ENCODE measurements around the gene IDI2. TPM values are rescaled to one million over a fixed set of nuclear protein-coding genes. Genes with fewer than 3 reads are reported as not detected.

IDI2 gene
- total and polyA plus RNA-seq, 2 experiments from 2014 or later = not detected

- H3K9me3 ChIP-seq (ENCODE audit: low read depth) = no peaks in the 10 kb centered on the region
- no peak for TF ChIP-seq CTCF (IDR thresholded peaks at IDR 0.05; ENCODE audit: low read depth, low read length)
- H3K27ac ChIP-seq = no peak overlapping the region
- H3K4me1 ChIP-seq (ENCODE audit: low read depth) = no peaks in the 10 kb centered on the region
- H3K4me3 ChIP-seq = no peak overlapping the region
- no peaks in the 10 kb centered on the region for H3K27me3 ChIP-seq
- H3K36me3 ChIP-seq = no peaks in the 10 kb centered on the region
- DNase-seq (ENCODE audit: low read depth in 1 of 2, low spot score in 1 of 2) = no peak
These were observed 919 bp upstream of the IDI2 start for GRCh38 chr10:1026578-1026977.

GRCh38 chr10:1024103-1024502 lies 1.6 kb downstream of the IDI2 start:
- no peak for DNase-seq (ENCODE audit: low read depth in 1 of 2, low spot score in 1 of 2)
- peaks cover 2% of the 10 kb centered on the region for H3K36me3 ChIP-seq
- no peak overlapping the region for H3K27ac ChIP-seq
- H3K4me1 ChIP-seq (ENCODE audit: low read depth) = no peaks in the 10 kb centered on the region
- H3K4me3 ChIP-seq = no peak overlapping the region
- no peaks in the 10 kb centered on the region for H3K27me3 ChIP-seq
- TF ChIP-seq CTCF (IDR thresholded peaks at IDR 0.05; ENCODE audit: low read depth, low read length) = no peak
- no peaks in the 10 kb centered on the region for H3K9me3 ChIP-seq (ENCODE audit: low read depth)

- no peak for DNase-seq (ENCODE audit: low read depth in 1 of 2, low spot score in 1 of 2)
- H3K36me3 ChIP-seq = peaks cover 15% of the 10 kb centered on the region
- no peak for TF ChIP-seq CTCF (IDR thresholded peaks at IDR 0.05; ENCODE audit: low read depth, low read length)
- H3K9me3 ChIP-seq (ENCODE audit: low read depth) = no peaks in the 10 kb centered on the region
- H3K4me1 ChIP-seq (ENCODE audit: low read depth) = no peaks in the 10 kb centered on the region
- H3K27ac ChIP-seq = no peak overlapping the region
- H3K27me3 ChIP-seq = no peaks in the 10 kb centered on the region
- H3K4me3 ChIP-seq = no peak overlapping the region
These were observed 3.2 kb downstream of the IDI2 start for GRCh38 chr10:1022413-1022812.

GRCh38 chr10:1020958-1021357 lies 4.7 kb downstream of the IDI2 start:
- peaks cover 28% of the 10 kb centered on the region for H3K36me3 ChIP-seq
- no peak for TF ChIP-seq CTCF (IDR thresholded peaks at IDR 0.05; ENCODE audit: low read depth, low read length)
- H3K27ac ChIP-seq = no peak overlapping the region
- no peaks in the 10 kb centered on the region for H3K27me3 ChIP-seq
- DNase-seq (ENCODE audit: low read depth in 1 of 2, low spot score in 1 of 2) = no peak
- no peaks in the 10 kb centered on the region for H3K4me1 ChIP-seq (ENCODE audit: low read depth)
- H3K4me3 ChIP-seq = no peak overlapping the region
- no peaks in the 10 kb centered on the region for H3K9me3 ChIP-seq (ENCODE audit: low read depth)

GRCh38 chr10:1020460-1020859 lies 5.2 kb downstream of the IDI2 start:
- DNase-seq (ENCODE audit: low read depth in 1 of 2, low spot score in 1 of 2) = no peak
- H3K4me1 ChIP-seq (ENCODE audit: low read depth) = no peaks in the 10 kb centered on the region
- no peak overlapping the region for H3K27ac ChIP-seq
- peaks cover 31% of the 10 kb centered on the region for H3K36me3 ChIP-seq
- TF ChIP-seq CTCF (IDR thresholded peaks at IDR 0.05; ENCODE audit: low read depth, low read length) = no peak
- no peak overlapping the region for H3K4me3 ChIP-seq
- no peaks in the 10 kb centered on the region for H3K9me3 ChIP-seq (ENCODE audit: low read depth)
- no peaks in the 10 kb centered on the region for H3K27me3 ChIP-seq

- no peak for DNase-seq (ENCODE audit: low read depth in 1 of 2, low spot score in 1 of 2)
- H3K27ac ChIP-seq = no peak overlapping the region
- H3K27me3 ChIP-seq = no peaks in the 10 kb centered on the region
- no peaks in the 10 kb centered on the region for H3K9me3 ChIP-seq (ENCODE audit: low read depth)
- no peaks in the 10 kb centered on the region for H3K4me1 ChIP-seq (ENCODE audit: low read depth)
- H3K36me3 ChIP-seq = peaks cover 36% of the 10 kb centered on the region
- H3K4me3 ChIP-seq = no peak overlapping the region
- TF ChIP-seq CTCF (IDR thresholded peaks at IDR 0.05; ENCODE audit: low read depth, low read length) = no peak
These were observed 6.3 kb downstream of the IDI2 start for GRCh38 chr10:1019362-1019761.
